Neural cell (in vitro differentiated cells): Measurements from ENCODE around the gene HDAC7. TPM values are rescaled to one million over a fixed set of nuclear protein-coding genes. Genes with fewer than 3 reads are reported as not detected.

Source experiments
- H2AFZ ChIP-seq: fragments of 200-600, 300-800 bp; sonication (generic), shearing (Covaris generic); 2 replicates; pipeline ENCODE4 v1.6.0; 2014; ENCODE audit warnings: low read depth, mild to moderate bottlenecking, antibody characterized with exemption, low read length, moderate library complexity
- H3F3A ChIP-seq: fragments of 200-600 bp; shearing (Covaris generic); 2 replicates; pipeline ENCODE4 v1.6.1; 2016; ENCODE audit warnings: mild to moderate bottlenecking, moderate library complexity, mixed read lengths, antibody characterized with exemption, low read length; ENCODE audit not compliant: insufficient read depth, poor library complexity, severe bottlenecking
- H3K27ac ChIP-seq: fragments of 200-600, 300-800 bp; sonication (generic), shearing (Covaris generic); 2 replicates; pipeline ENCODE4 v1.5.1; 2014; ENCODE audit warnings: mild to moderate bottlenecking, low read length, moderate library complexity
- H3K27me3 ChIP-seq: fragments of 300-800, 200-600 bp; sonication (generic), shearing (Covaris generic); 2 replicates; pipeline ENCODE4 v1.6.0; 2014; ENCODE audit warnings: mild to moderate bottlenecking, low read depth, low read length, moderate library complexity; ENCODE audit not compliant: insufficient read depth
- H3K36me3 ChIP-seq: fragments of 300-800, 200-600 bp; sonication (generic), shearing (Covaris generic); 2 replicates; pipeline ENCODE4 v1.5.1; 2014; ENCODE audit warnings: mild to moderate bottlenecking, antibody characterized with exemption, low read length, moderate library complexity; ENCODE audit not compliant: insufficient read depth
- H3K4me2 ChIP-seq: fragments of 300-800, 200-600 bp; sonication (generic), shearing (Covaris generic); 2 replicates; pipeline ENCODE4 v1.6.0; 2014; ENCODE audit warnings: mild to moderate bottlenecking, low read length
- H3K4me3 ChIP-seq: fragments of 300-800, 200-600 bp; sonication (generic), shearing (Covaris generic); 2 replicates; pipeline ENCODE4 v1.5.1; 2014; ENCODE audit warnings: mild to moderate bottlenecking, low read length, moderate library complexity
- H3K79me2 ChIP-seq: fragments of 200-600 bp; shearing (Covaris generic); replicated peaks from 2 replicates; pipeline ENCODE4 v1.6.0; 2014; ENCODE audit warnings: mild to moderate bottlenecking, low read length, moderate library complexity; ENCODE audit not compliant: insufficient read depth
- H3K9ac ChIP-seq: fragments of 300-800, 200-600 bp; sonication (generic), shearing (Covaris generic); 2 replicates; pipeline ENCODE4 v1.6.1; 2016; ENCODE audit warnings: mild to moderate bottlenecking, low read length, mixed read lengths
- H3K9me2 ChIP-seq: fragments of 200-600 bp; shearing (Covaris generic); 2 replicates; pipeline ENCODE4 v1.6.1; 2016; ENCODE audit warnings: mild to moderate bottlenecking, low read length, mixed read lengths; ENCODE audit not compliant: insufficient read depth
- H3K9me3 ChIP-seq: fragments of 200-600, 300-800 bp; sonication (generic), shearing (Covaris generic); 2 replicates; pipeline ENCODE4 v1.6.1; 2016; ENCODE audit warnings: mild to moderate bottlenecking, mixed run types, low read length, moderate library complexity, mixed read lengths
- H4K20me1 ChIP-seq: fragments of 200-600 bp; shearing (Covaris generic); 2 replicates; pipeline ENCODE4 v1.6.1; 2016; ENCODE audit warnings: mild to moderate bottlenecking, mixed run types; ENCODE audit not compliant: insufficient read depth
- CTCF ChIP-seq: fragments of 450-650 bp; IDR thresholded peaks from 2 replicates; pipeline ENCODE4 v1.5.1; 2014; ENCODE audit warnings: antibody characterized with exemption, mild to moderate bottlenecking, moderate library complexity; ENCODE audit not compliant: poor library complexity, severe bottlenecking
- EP300 ChIP-seq: fragments of 450-650 bp; conservative IDR thresholded peaks from 2 replicates; pipeline ENCODE4 v1.6.1; 2014; ENCODE audit warnings: antibody characterized with exemption, mild to moderate bottlenecking, moderate library complexity; ENCODE audit not compliant: poor library complexity, severe bottlenecking
- EZH2 ChIP-seq: fragments of 200-600, 300-800 bp; shearing (Covaris generic), sonication (generic); IDR thresholded peaks from 2 replicates; pipeline ENCODE4 v1.6.1; 2014; ENCODE audit warnings: antibody characterized with exemption, low read length, borderline replicate concordance, mild to moderate bottlenecking; ENCODE audit not compliant: insufficient read depth, poor library complexity, severe bottlenecking
- MXI1 ChIP-seq: fragments of 450-650 bp; conservative IDR thresholded peaks from 2 replicates; pipeline ENCODE4 v1.6.1; 2014; ENCODE audit warnings: antibody characterized with exemption, mild to moderate bottlenecking; ENCODE audit not compliant: poor library complexity, severe bottlenecking
- POLR2AphosphoS5 ChIP-seq: IDR thresholded peaks from 2 replicates; pipeline ENCODE4 v1.6.1; 2012
- RAD21 ChIP-seq: fragments of 450-650 bp; conservative IDR thresholded peaks from 2 replicates; pipeline ENCODE4 v1.6.1; 2014; ENCODE audit warnings: antibody characterized with exemption, mild to moderate bottlenecking, moderate library complexity
- REST ChIP-seq: IDR thresholded peaks from 2 replicates; pipeline ENCODE4 v1.6.1; 2012; ENCODE audit warnings: borderline replicate concordance
- SMC3 ChIP-seq: fragments of 450-650 bp; conservative IDR thresholded peaks from 2 replicates; pipeline ENCODE4 v1.6.1; 2014; ENCODE audit warnings: antibody characterized with exemption, mild to moderate bottlenecking, moderate library complexity; ENCODE audit not compliant: poor library complexity
- TAF1 ChIP-seq: IDR thresholded peaks from 2 replicates; pipeline ENCODE4 v1.6.1; 2012; ENCODE audit warnings: low read depth
- polyA plus RNA-seq: library from polyadenylated mRNA; depleted of rRNA; stranded (reverse); fragments of >200 nt; gene quantifications from 2 replicates; pipeline ENCODE4 v1.2.3, GENCODE V29; 2014

Gene HDAC7
- polyA plus RNA-seq, 1 donor from 2014 or later = 30.2 TPM

- no peak overlapping the region for H3K4me2 ChIP-seq
- no peak overlapping the region for H3K27ac ChIP-seq
- H3K9ac ChIP-seq = no peak overlapping the region
- no peaks in the 10 kb centered on the region for H3K79me2 ChIP-seq
- no peaks in the 10 kb centered on the region for H3K36me3 ChIP-seq
- no peak overlapping the region for H2AFZ ChIP-seq
- no peaks in the 10 kb centered on the region for H3F3A ChIP-seq
- H3K9me3 ChIP-seq = no peaks in the 10 kb centered on the region
- H3K27me3 ChIP-seq = no peaks in the 10 kb centered on the region
- TF ChIP-seq POLR2AphosphoS5 (no peak), REST (no peak), TAF1 (no peak), SMC3 (no peak), RAD21 (no peak), MXI1 (no peak), EP300 (no peak), EZH2 (no peak), CTCF (no peak)
- no peaks in the 10 kb centered on the region for H4K20me1 ChIP-seq
- H3K9me2 ChIP-seq = no peaks in the 10 kb centered on the region
- H3K4me3 ChIP-seq = no peak overlapping the region
Measured at GRCh38 chr12:47864646-47865235, 45.0 kb upstream of the HDAC7 start.

- Histone ChIP-seq H2AFZ (no peak overlapping the region), H3K4me3 (no peak overlapping the region), H3K9me2 (no peaks in the 10 kb centered on the region), H3K9ac (no peak overlapping the region), H3F3A (no peaks in the 10 kb centered on the region), H3K27ac (no peak overlapping the region), H3K27me3 (no peaks in the 10 kb centered on the region), H4K20me1 (no peaks in the 10 kb centered on the region), H3K36me3 (no peaks in the 10 kb centered on the region), H3K9me3 (no peaks in the 10 kb centered on the region), H3K4me2 (no peak overlapping the region), H3K79me2 (no peaks in the 10 kb centered on the region)
- TF ChIP-seq TAF1 = no peak
- TF ChIP-seq EP300 = no peak
- no peak for TF ChIP-seq CTCF
- no peak for TF ChIP-seq RAD21
- TF ChIP-seq REST = no peak
- TF ChIP-seq POLR2AphosphoS5 = no peak
- TF ChIP-seq EZH2 = no peak
- TF ChIP-seq SMC3 = no peak
- no peak for TF ChIP-seq MXI1
Measured at GRCh38 chr12:47863985-47864384, 44.3 kb upstream of the HDAC7 start.
